ENCODE data around the gene NBL1.

The NBL1 gene, protein sequence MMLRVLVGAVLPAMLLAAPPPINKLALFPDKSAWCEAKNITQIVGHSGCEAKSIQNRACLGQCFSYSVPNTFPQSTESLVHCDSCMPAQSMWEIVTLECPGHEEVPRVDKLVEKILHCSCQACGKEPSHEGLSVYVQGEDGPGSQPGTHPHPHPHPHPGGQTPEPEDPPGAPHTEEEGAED

DNA sequence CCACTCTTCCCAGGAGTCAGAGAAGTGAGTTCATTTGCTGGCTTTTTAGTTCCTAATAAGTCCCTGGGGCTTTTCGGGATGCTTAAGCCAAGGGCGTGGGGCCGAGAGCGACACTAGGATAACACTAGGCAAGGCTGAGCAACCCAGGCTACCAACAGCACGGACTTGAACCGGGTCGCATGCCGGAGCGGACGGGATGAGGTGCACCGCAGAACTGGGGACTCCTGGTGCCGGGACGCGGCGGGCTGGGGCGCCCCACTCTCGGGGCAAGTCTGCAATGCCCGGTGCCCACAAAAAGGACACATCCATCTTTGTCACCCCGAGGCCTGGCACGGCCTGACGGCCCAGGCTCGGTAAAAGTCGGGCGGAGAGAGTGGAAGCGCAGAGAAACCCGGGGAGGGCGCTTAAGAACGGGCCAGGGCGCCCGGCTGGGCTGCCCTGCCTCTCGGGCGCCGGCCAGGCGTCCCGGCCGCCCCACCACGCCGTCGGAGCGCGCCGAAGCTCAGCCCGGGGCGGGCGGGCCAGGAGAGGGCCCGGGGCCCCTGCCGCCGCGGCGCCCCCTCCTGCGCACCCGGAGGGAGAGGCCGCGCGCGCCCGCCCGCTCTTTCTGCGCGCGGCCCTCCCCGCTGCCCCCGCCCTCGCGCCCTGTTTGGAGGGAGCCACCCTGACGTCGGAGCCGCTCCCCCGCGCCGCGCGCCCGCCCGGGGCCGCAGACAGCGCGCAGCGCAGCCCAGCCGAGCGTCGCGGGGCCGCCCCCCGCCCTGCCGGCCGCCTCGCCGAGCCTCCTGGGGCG, at the start of gene NBL1:
Gene NBL1, plus strand, starts transcription at position 710 of the 793 bp plus-strand sequence. CDS start 10,720 bp downstream, outside the sequence.
- in situ Hi-C loops (cut with MboI; ENCODE audit: low sequenced_read_pairs): no loop called here

DNA sequence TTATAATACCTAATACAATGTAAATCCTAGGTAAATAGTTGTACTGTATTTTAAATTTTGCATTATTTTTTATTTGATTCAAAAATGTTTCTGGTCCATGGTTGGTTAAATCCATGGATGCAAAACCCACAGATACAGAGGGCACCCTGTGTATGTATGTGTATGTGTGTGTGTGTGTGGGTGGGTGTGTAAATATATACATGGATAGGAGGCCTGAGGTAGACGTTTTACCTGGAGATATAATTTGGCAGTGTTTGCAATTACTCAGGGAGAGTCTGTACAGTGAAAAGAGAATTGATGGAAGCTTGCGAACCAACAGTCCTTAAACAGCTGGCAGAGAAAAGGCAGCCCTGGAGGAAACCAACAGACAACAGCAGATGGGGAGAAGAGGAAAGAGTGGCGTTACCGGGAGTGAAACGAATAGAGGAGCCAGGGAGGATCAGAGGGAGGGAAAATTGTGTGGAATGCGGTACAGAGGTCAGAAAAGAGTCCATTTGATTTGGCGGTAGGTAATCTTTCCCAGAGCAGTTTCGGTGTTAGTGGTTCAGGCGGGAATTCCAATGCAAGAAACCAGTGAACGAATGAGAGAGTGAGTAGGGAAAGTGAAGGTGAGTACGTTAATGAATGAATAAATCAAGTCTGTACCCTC, 47.9 kb upstream of the NBL1 start:
- in situ Hi-C loops (cut with MboI; ENCODE audit: low sequenced_read_pairs): loop anchor here (10.0 kb wide), 1 partner anchor 121 kb away; no protein-coding TSS in a partner anchor

- in situ Hi-C loops (cut with MboI; ENCODE audit: low sequenced_read_pairs): loop anchor here (10.0 kb wide), 1 partner anchor 122 kb away; no protein-coding TSS in a partner anchor
Observed at GRCh38 chr1:19596714-19597495, 47.2 kb upstream of the NBL1 start.

DNA sequence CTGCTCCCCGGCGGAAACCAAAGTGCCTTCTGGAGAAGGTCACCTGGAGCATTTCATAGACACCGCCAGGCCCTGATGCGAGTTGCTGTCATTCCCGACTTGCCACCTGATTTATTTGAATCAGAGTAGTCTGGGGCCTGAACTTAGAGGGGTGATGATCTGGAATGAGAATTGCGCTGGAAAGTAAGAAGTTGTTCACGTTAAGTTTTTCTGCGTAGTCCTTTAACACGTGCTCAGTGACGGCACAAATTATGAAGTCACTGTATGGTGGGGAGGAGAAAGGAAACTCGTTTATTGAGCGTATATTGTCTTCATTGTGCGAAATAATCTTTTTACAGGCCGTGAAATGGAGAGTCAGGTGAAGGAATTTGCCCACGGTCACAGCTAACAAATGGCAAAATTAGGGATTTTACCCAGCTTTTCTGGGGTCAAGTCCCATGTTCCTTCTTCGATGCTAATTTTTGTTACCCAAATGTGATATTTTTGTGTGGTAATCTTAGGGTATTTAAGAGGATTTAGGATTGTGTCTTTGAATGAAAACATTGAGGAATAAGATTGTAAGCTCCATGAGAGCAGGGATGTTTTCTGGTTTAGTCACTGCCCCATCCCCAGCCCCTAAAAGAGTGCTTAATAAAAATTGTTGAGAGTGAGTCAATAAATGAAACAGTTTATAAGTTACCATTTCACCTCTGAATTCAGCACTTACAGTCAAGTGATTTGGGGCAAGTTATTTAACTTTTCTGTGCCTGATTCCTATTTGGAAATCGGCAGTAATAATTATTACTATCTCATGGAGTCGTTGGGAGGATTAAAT, 46.4 kb upstream of the NBL1 start:
- in situ Hi-C loops (cut with MboI; ENCODE audit: low sequenced_read_pairs): loop anchor here (10.0 kb wide), 1 partner anchor 123 kb away; no protein-coding TSS in a partner anchor

DNA sequence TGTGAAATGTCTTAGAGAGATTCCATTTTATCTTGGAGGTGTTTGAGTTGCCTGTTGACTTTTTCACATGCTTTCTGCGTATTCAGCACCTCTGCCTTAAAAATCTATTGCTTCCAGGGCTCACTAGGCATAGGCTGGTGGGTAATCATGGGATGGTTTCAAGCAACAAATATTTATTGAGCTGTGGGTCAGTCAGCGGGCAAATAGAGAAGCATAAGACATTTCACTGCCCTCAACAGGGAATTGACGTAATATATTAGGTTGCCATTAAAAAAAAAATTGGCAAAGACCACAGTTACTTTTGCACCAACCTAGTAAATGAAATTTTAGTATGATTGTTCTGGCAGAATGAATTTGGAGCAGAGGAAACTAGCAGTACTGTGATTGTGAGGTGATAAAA, 44.3 kb upstream of the NBL1 start:
- in situ Hi-C loops (cut with MboI; ENCODE audit: low sequenced_read_pairs): loop anchor here (10.0 kb wide), 1 partner anchor 125 kb away; no protein-coding TSS in a partner anchor

GRCh38 chr1:19602486-19602885, 41.6 kb upstream of the NBL1 start:
- in situ Hi-C loops (cut with MboI; ENCODE audit: low sequenced_read_pairs): no loop called here

GRCh38 chr1:19605967-19606366, 38.1 kb upstream of the NBL1 start:
- in situ Hi-C loops (cut with MboI; ENCODE audit: low sequenced_read_pairs): no loop called here

- in situ Hi-C loops (cut with MboI; ENCODE audit: low sequenced_read_pairs): no loop called here
Observed at GRCh38 chr1:19606817-19607642, 37.1 kb upstream of the NBL1 start.

- in situ Hi-C loops (cut with MboI; ENCODE audit: low sequenced_read_pairs): no loop called here
Observed at GRCh38 chr1:19608232-19608631, 35.9 kb upstream of the NBL1 start.

- in situ Hi-C loops (cut with MboI; ENCODE audit: low sequenced_read_pairs): no loop called here
Observed at GRCh38 chr1:19610282-19610981, 33.7 kb upstream of the NBL1 start.

DNA sequence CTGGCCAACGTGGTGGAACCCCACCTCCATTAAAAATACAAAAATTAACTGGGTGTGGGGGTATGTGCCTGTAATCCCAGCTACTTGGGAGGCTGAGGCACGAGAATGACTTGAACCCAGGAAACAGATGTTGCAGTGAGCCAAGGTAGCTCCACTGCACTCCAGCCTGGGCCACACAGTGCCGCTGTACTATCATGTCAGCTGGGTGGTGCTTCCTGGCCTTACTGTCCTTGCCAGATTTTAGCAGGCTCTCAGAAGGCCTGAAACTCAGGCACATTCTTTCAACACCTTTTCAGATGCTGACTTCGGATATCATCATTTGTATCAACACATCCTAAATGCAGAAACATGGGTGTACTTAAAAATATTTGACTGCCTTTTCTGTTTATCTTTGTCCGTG, 31.6 kb upstream of the NBL1 start:
- in situ Hi-C loops (cut with MboI; ENCODE audit: low sequenced_read_pairs): no loop called here

- in situ Hi-C loops (cut with MboI; ENCODE audit: low sequenced_read_pairs): no loop called here
Observed at GRCh38 chr1:19613171-19613703, 30.9 kb upstream of the NBL1 start.

GRCh38 chr1:19615438-19615837, 28.7 kb upstream of the NBL1 start:
- in situ Hi-C loops (cut with MboI; ENCODE audit: low sequenced_read_pairs): no loop called here

GRCh38 chr1:19616489-19616888, 27.6 kb upstream of the NBL1 start:
- in situ Hi-C loops (cut with MboI; ENCODE audit: low sequenced_read_pairs): no loop called here

- in situ Hi-C loops (cut with MboI; ENCODE audit: low sequenced_read_pairs): no loop called here
Observed at GRCh38 chr1:19617376-19617775, 26.7 kb upstream of the NBL1 start.

GRCh38 chr1:19618428-19618827, 25.7 kb upstream of the NBL1 start:
- in situ Hi-C loops (cut with MboI; ENCODE audit: low sequenced_read_pairs): no loop called here

GRCh38 chr1:19619697-19620384, 24.3 kb upstream of the NBL1 start:
- in situ Hi-C loops (cut with MboI; ENCODE audit: low sequenced_read_pairs): no loop called here

- in situ Hi-C loops (cut with MboI; ENCODE audit: low sequenced_read_pairs): no loop called here
Observed at GRCh38 chr1:19620786-19621185, 23.3 kb upstream of the NBL1 start.

Data from HL-60/S4 treated with phorbol 12-myristate 13-acetate at 8.2 ng/mL for 4 days and 3 days (cell line).